CD4-positive, alpha-beta memory T cell (primary cell): Measurements from ENCODE around the gene KLHL36. TPM values are rescaled to one million over a fixed set of nuclear protein-coding genes. Genes with fewer than 3 reads are reported as not detected.
A peak's percentile ranks its signal among the peaks of the same experiment; 100 is the strongest.

Experiments used
- CTCF ChIA-PET: fragments of 350-600 bp; sonication (Branson Sonifier 250); formaldehyde crosslinking; loops from one replicate; lab custom pipeline; 2021; ENCODE audit warnings: inconsistent platforms; ENCODE audit not compliant: partially characterized antibody; lab: Charles Lee
- POLR2A ChIA-PET: fragments of 350-600 bp; sonication (Branson Sonifier 250); formaldehyde crosslinking; loops from one replicate; lab custom pipeline; 2021; ENCODE audit not compliant: partially characterized antibody; lab: Charles Lee
- DNase-seq, 5 donors: peaks; one replicate each; pipeline versions ENCODE4 v3.0.0 to v3.0.0-alpha.2; 2020 to 2022; ENCODE audit warnings: mixed read lengths in 1 of 5
- H3K27ac ChIP-seq: one replicate; pipeline ENCODE4 v1.7.0; 2013; ENCODE audit warnings: low read depth, low read length
- H3K27me3 ChIP-seq: 2 replicates; pipeline ENCODE4 v1.7.0; 2013; ENCODE audit warnings: mild to moderate bottlenecking, low read length, moderate library complexity; ENCODE audit not compliant: insufficient read depth
- H3K36me3 ChIP-seq: 2 replicates; pipeline ENCODE4 v1.7.0; 2013; ENCODE audit warnings: mild to moderate bottlenecking, low read length, moderate library complexity; ENCODE audit not compliant: insufficient read depth
- H3K4me1 ChIP-seq: 2 replicates; pipeline ENCODE4 v1.7.0; 2013; ENCODE audit warnings: mild to moderate bottlenecking, low read length, moderate library complexity; ENCODE audit not compliant: insufficient read depth
- H3K4me3 ChIP-seq, 2 donors: one replicate each; pipeline ENCODE4 v1.7.0; 2013; ENCODE audit warnings: low read length in 2 of 2, mild to moderate bottlenecking in 1 of 2
- H3K9me3 ChIP-seq, 2 donors: one replicate each; pipeline ENCODE4 v1.7.0; 2013; ENCODE audit warnings: low read length in 2 of 2, control low read depth in 1 of 2; ENCODE audit not compliant: control insufficient read depth in 1 of 2
- H3K27ac Mint-ChIP-seq, 7 donors: one replicate each; pipeline ENCODE4 v1.8.0; 2020 to 2021; ENCODE audit warnings: mixed read lengths in 7 of 7, mild to moderate bottlenecking in 6 of 7, inconsistent platforms in 3 of 7, moderate library complexity in 3 of 7
- H3K27me3 Mint-ChIP-seq, 2 donors: one replicate each; pipeline ENCODE4 v1.8.0; 2020 to 2021; ENCODE audit warnings: mixed read lengths in 2 of 2
- H3K36me3 Mint-ChIP-seq, 2 donors: one replicate each; pipeline ENCODE4 v1.8.0; 2020 to 2021; ENCODE audit warnings: mixed read lengths in 2 of 2, inconsistent platforms in 1 of 2, mild to moderate bottlenecking in 1 of 2
- H3K4me1 Mint-ChIP-seq, 4 donors: one replicate each; pipeline ENCODE4 v1.8.0; 2020 to 2021; ENCODE audit warnings: mixed read lengths in 4 of 4, mild to moderate bottlenecking in 1 of 4
- H3K4me3 Mint-ChIP-seq, 8 donors: one replicate each; pipeline ENCODE4 v1.8.0; 2020 to 2021; ENCODE audit warnings: mixed read lengths in 8 of 8, mild to moderate bottlenecking in 7 of 8, moderate library complexity in 6 of 8, inconsistent platforms in 3 of 8
- H3K9me3 Mint-ChIP-seq, 8 donors: one replicate each; pipeline ENCODE4 v1.8.0; 2020 to 2021; ENCODE audit warnings: mixed read lengths in 8 of 8, mild to moderate bottlenecking in 5 of 8, inconsistent platforms in 3 of 8, moderate library complexity in 1 of 8
- intact Hi-C: fragments of 100-400 bp; cut with micrococcal nuclease; formaldehyde crosslinking; loops from one replicate; pipeline ENCODE4 v1.15.1; 2023
- polyA plus RNA-seq, 2 donors: library from polyadenylated mRNA; unstranded; fragments of 300-500 nt; fragmentation: Illumina TruSeq; gene quantifications; one replicate each; pipeline ENCODE4 v1.2.3, GENCODE V29; 2021
- total RNA-seq, 2 experiments: library from RNA; stranded (reverse); gene quantifications; one replicate each; pipeline ENCODE4 v1.2.3, GENCODE V29; 2021

The KLHL36 gene
- total and polyA plus RNA-seq, 4 experiments from 2014 or later = 28.2 to 149 (median 86.9) TPM

DNA sequence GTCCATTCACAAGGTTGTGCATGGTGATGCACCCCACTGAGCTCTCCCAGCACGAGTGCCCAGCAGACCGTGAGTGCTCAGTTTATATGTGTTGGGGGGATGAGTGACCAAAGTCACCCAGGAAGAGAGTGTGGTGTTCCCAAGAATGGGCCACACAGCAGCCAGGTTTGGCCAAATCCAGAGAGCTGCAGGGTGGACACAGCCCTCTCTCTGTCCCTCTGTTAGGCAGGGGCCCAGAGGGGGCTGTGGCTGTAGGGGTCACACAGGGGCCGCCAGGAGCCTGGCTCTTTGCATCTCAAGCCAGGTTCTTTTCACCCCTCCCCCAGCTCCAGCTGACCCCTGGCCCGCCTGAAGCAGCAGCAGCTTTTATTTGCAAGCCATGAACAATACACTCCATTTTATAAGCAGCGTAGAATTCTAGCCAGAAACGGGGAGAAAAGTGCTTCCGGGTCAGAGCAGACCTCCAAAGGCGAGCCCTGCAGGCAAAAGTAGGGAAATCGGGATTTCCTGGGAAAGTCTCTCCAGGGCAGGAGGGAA, 43.8 kb upstream of the KLHL36 start:
- H3K9me3 Mint-ChIP-seq = no peaks in the 10 kb centered on the region
- H3K36me3 ChIP-seq = peaks cover 5% of the 10 kb centered on the region
- DNase-seq = no peak
- intact Hi-C loops = no loop called here
- H3K4me3 Mint-ChIP-seq = peak overlapping the region in 6 of 8 donors; percentile 52 to 79 (median 69)
- CTCF ChIA-PET = no interaction called here
- peak overlapping the region; percentile 62 for H3K27ac ChIP-seq
- no peak overlapping the region for H3K4me3 ChIP-seq
- H3K27ac Mint-ChIP-seq = peak overlapping the region; percentile 83 to 95 (median 90)
- POLR2A ChIA-PET = interaction anchor here (0.9 to 16.3 kb wide), 5 partner anchors 10 to 89 kb away, joined by 3 to 530 read pairs (median 9); partner anchors contain the start of gene COTL1
- H3K9me3 ChIP-seq = peaks cover 0 to 4% of the 10 kb centered on the region in 2 donors
- no peaks in the 10 kb centered on the region for H3K27me3 ChIP-seq
- H3K4me1 Mint-ChIP-seq = peaks cover 75 to 97% (median 88%) of the 10 kb centered on the region in 4 donors
- no peaks in the 10 kb centered on the region for H3K27me3 Mint-ChIP-seq
- peaks cover 11 to 37% of the 10 kb centered on the region in 2 donors for H3K36me3 Mint-ChIP-seq
- H3K4me1 ChIP-seq = peaks cover 98% of the 10 kb centered on the region

DNA sequence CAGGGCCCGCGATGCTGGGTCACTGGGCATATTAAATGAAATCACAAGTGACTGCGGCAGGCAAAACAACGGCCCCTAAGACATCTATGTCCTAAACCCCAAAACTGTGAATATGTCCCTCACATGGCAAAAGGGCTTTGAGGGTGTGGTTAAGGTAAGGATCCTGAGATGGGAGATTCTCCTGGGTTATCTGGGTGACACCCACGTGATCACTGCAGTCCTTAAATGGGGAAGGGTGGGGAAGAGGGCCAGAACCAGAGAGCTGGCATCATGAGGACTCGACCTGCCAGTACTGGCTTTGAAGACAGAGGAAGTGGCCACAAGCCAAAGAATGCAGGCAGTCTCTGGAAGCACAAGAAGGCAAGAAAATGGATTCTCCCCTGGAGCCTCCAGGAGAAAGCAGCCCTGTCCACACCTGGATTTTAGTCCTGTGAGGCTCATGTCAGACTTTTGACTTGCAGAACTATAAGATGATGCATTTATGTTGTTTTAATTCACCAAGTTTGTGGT, 42.9 kb upstream of the KLHL36 start:
- peaks cover 77 to 97% (median 90%) of the 10 kb centered on the region in 4 donors for H3K4me1 Mint-ChIP-seq
- intact Hi-C loops = no loop called here
- H3K4me1 ChIP-seq = peaks cover 98% of the 10 kb centered on the region
- H3K27me3 ChIP-seq = no peaks in the 10 kb centered on the region
- peaks cover 5% of the 10 kb centered on the region for H3K36me3 ChIP-seq
- peak overlapping the region; percentile 62 for H3K27ac ChIP-seq
- no peak overlapping the region for H3K4me3 ChIP-seq
- H3K9me3 ChIP-seq = peaks cover 0 to 4% of the 10 kb centered on the region in 2 donors
- POLR2A ChIA-PET = interaction anchor here (1.4 to 16.3 kb wide), 5 partner anchors 8 to 489 kb away, joined by 3 to 530 read pairs (median 166); partner anchors contain the start of genes COTL1 and MBTPS1
- peaks cover 18 to 43% of the 10 kb centered on the region in 2 donors for H3K36me3 Mint-ChIP-seq
- H3K27ac Mint-ChIP-seq = peak overlapping the region; percentile 70 to 99 (median 90)
- CTCF ChIA-PET = interaction anchor here (1.0 to 1.3 kb wide), 2 partner anchors 8 to 14 kb away, joined by 3 to 4 read pairs; no protein-coding TSS in a partner anchor
- peak overlapping the region in 4 of 8 donors; percentile 17 to 78 (median 38) for H3K4me3 Mint-ChIP-seq
- no peaks in the 10 kb centered on the region for H3K27me3 Mint-ChIP-seq
- no peak for DNase-seq
- no peaks in the 10 kb centered on the region for H3K9me3 Mint-ChIP-seq

DNA sequence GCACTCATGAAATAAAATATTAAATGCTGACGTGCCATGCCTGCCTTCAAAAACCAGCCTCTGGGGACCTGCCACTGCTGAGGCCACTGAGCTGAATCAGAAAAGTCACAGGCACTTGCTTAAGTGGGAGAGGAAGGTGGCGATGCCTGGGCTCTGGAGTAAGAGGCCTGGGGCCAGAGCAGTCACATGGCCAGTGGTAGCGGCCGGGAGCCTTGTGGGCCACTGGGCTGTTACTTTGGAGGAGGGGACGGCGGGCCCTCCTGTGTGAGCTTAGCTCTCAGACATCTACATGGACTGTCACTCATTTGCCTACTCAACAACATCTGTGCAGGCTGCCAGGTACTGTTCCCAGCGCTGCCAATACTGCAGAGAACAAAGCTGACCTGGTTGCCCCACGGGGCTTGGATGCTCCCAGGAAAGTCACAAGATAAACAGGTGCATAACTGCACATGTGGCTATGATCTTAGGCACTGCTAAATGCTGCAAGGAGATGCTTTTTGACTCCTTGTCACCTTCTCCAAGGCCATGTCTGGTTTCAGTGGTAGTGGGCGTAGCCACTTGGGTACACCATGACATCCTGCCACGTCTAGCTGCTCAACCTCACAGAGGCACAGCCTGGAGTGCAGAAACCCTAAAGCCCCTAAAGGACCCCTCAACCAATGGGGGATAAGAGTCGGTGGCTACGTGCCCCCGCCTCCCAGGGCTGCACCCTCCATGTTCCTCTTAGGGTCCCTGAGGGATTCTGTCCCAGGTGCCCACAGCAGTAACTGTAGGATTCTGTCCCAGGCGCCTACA, 42.0 kb upstream of the KLHL36 start:
- Mint-ChIP-seq H3K9me3 (peaks cover 0 to 2% (median 0%) of the 10 kb centered on the region in 8 donors), H3K4me3 (peak overlapping the region; percentile 64 to 84 (median 78)), H3K27me3 (no peaks in the 10 kb centered on the region), H3K4me1 (peaks cover 76 to 97% (median 91%) of the 10 kb centered on the region in 4 donors), H3K27ac (peak overlapping the region; percentile 84 to 99 (median 92)), H3K36me3 (peaks cover 27 to 44% of the 10 kb centered on the region in 2 donors)
- H3K27me3 ChIP-seq = no peaks in the 10 kb centered on the region
- DNase-seq = peak in 4 of 5 donors; percentile 47 to 62 (median 59)
- POLR2A ChIA-PET = interaction anchor here (0.6 to 16.3 kb wide), 7 partner anchors 8 to 490 kb away, joined by 3 to 530 read pairs (median 40); partner anchors contain the start of genes COTL1 and MBTPS1
- peak overlapping the region; percentile 62 for H3K27ac ChIP-seq
- peaks cover 5% of the 10 kb centered on the region for H3K36me3 ChIP-seq
- H3K9me3 ChIP-seq = peaks cover 0 to 4% of the 10 kb centered on the region in 2 donors
- intact Hi-C loops = no loop called here
- CTCF ChIA-PET = interaction anchor here (1.0 to 3.2 kb wide), 7 partner anchors 9 to 133 kb away, joined by 3 to 12 read pairs (median 3); no protein-coding TSS in a partner anchor
- peaks cover 98% of the 10 kb centered on the region for H3K4me1 ChIP-seq
- peak overlapping the region in 1 of 2 donors; percentile 16 for H3K4me3 ChIP-seq

DNA sequence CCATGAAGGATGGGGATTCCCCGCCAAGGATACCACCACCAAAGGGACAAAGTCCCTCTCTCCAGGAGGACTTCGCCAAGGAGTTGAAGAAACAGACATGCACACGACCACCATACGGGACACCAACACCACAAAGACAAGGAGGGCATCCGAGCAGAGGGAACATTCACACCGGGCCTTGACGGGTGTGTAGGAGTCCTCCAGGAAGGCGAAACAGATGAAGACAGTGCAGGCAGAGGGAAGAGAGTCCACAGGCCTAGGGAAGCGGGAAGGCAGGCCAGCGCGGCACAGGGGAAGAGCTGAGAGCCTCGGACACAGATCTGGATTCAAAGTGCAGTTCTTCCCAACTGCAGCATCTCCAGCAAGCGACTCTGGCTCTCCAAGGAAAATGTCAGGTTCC, 41.2 kb upstream of the KLHL36 start:
- H3K36me3 Mint-ChIP-seq = peaks cover 32 to 52% of the 10 kb centered on the region in 2 donors

DNA sequence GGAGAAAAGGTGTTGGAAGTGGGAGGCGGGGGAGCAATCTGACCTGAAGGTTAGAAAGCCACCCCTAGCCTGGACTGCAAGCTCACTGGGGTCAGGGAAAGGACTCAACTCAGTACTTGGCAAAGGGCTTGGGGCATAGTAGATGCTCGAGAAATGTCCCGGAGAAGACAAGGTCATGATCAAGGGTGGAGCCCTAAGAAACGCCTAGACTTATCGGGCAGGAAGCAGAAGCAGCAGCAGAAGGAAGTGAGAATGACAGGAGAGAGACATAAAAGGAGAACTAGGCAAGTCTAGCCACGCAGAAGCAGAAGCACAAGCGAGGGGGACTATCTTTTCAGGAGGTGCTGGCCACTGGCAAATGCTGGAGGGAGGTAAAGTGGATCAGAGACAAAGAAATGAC, 40.6 kb upstream of the KLHL36 start:
- DNase-seq = peak in 4 of 5 donors; percentile 49 to 63 (median 52)
- Histone ChIP-seq H3K27ac (peak overlapping the region; percentile 62), H3K36me3 (peaks cover 5% of the 10 kb centered on the region), H3K27me3 (no peaks in the 10 kb centered on the region), H3K9me3 (peaks cover 0 to 4% of the 10 kb centered on the region in 2 donors), H3K4me1 (peaks cover 98% of the 10 kb centered on the region), H3K4me3 (peak overlapping the region; percentile 18 to 31)
- POLR2A ChIA-PET = interaction anchor here (1.4 to 16.3 kb wide), 7 partner anchors 7 to 94 kb away, joined by 3 to 530 read pairs (median 40); partner anchors contain the start of gene COTL1
- intact Hi-C loops = loop anchor here (1.0 kb wide), 2 partner anchors 8 to 9 kb away; no protein-coding TSS in a partner anchor
- Mint-ChIP-seq H3K4me1 (peaks cover 78 to 97% (median 91%) of the 10 kb centered on the region in 4 donors), H3K36me3 (peaks cover 32 to 54% of the 10 kb centered on the region in 2 donors), H3K9me3 (peaks cover 0 to 2% (median 0%) of the 10 kb centered on the region in 8 donors), H3K27ac (peak overlapping the region; percentile 84 to 99 (median 92)), H3K27me3 (no peaks in the 10 kb centered on the region), H3K4me3 (peak overlapping the region; percentile 64 to 86 (median 76))
- CTCF ChIA-PET = interaction anchor here (0.8 to 3.2 kb wide), 11 partner anchors 9 to 131 kb away, joined by 3 to 12 read pairs (median 4); no protein-coding TSS in a partner anchor

More for the DNA sequence above, 41.2 kb upstream of the KLHL36 start:
- peak overlapping the region; percentile 64 to 84 (median 78) for H3K4me3 Mint-ChIP-seq
- POLR2A ChIA-PET = interaction anchor here (0.6 to 16.3 kb wide), 7 partner anchors 8 to 94 kb away, joined by 3 to 530 read pairs (median 40); partner anchors contain the start of gene COTL1
- peak in 1 of 5 donors; percentile 35 for DNase-seq
- Histone ChIP-seq H3K27ac (peak overlapping the region; percentile 62), H3K27me3 (no peaks in the 10 kb centered on the region), H3K4me1 (peaks cover 98% of the 10 kb centered on the region), H3K9me3 (peaks cover 0 to 4% of the 10 kb centered on the region in 2 donors), H3K36me3 (peaks cover 5% of the 10 kb centered on the region), H3K4me3 (peak overlapping the region; percentile 18 to 31)
- peak overlapping the region; percentile 84 to 99 (median 92) for H3K27ac Mint-ChIP-seq
- H3K27me3 Mint-ChIP-seq = no peaks in the 10 kb centered on the region
- intact Hi-C loops = no loop called here
- CTCF ChIA-PET = interaction anchor here (0.8 to 3.2 kb wide), 8 partner anchors 14 to 132 kb away, joined by 3 to 12 read pairs (median 3); no protein-coding TSS in a partner anchor
- peaks cover 0 to 2% (median 0%) of the 10 kb centered on the region in 8 donors for H3K9me3 Mint-ChIP-seq
- H3K4me1 Mint-ChIP-seq = peaks cover 78 to 97% (median 92%) of the 10 kb centered on the region in 4 donors

DNA sequence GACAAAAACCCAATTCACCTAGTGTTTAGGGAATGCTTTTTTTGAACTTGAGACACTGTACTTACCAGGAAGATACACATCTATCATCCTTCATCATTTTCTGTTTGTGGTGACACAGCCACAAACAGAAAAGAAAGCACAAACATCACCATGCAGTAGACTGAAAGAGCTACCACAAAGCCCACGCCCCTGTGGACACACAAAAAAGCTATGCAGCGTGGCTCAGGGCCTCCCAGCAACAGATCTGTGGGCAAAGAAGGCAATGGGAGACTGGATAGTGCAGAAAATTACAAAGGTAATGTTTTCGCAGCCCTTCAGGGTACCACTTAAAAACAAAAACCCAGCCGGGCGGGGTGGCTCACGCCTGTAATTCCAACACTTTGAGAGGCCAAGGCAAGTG, 40.0 kb upstream of the KLHL36 start:
- Mint-ChIP-seq H3K9me3 (peaks cover 0 to 2% (median 0%) of the 10 kb centered on the region in 8 donors), H3K27me3 (no peaks in the 10 kb centered on the region), H3K4me3 (peak overlapping the region; percentile 64 to 86 (median 76)), H3K4me1 (peaks cover 77 to 96% (median 90%) of the 10 kb centered on the region in 4 donors), H3K36me3 (peaks cover 32 to 53% of the 10 kb centered on the region in 2 donors), H3K27ac (peak overlapping the region; percentile 84 to 99 (median 92))
- CTCF ChIA-PET = interaction anchor here (0.9 to 3.2 kb wide), 8 partner anchors 9 to 102 kb away, joined by 3 to 12 read pairs (median 5); no protein-coding TSS in a partner anchor
- H3K27me3 ChIP-seq = no peaks in the 10 kb centered on the region
- H3K9me3 ChIP-seq = peaks cover 0 to 4% of the 10 kb centered on the region in 2 donors
- H3K36me3 ChIP-seq = peaks cover 5% of the 10 kb centered on the region
- DNase-seq = peak; percentile 57 to 71 (median 64)
- intact Hi-C loops = loop anchor here (1.0 kb wide), 2 partner anchors 8 to 9 kb away; no protein-coding TSS in a partner anchor
- H3K4me3 ChIP-seq = peak overlapping the region; percentile 18 to 31
- POLR2A ChIA-PET = interaction anchor here (0.5 to 16.3 kb wide), 11 partner anchors 6 to 95 kb away, joined by 3 to 530 read pairs (median 7); partner anchors contain the start of gene COTL1
- H3K4me1 ChIP-seq = peaks cover 98% of the 10 kb centered on the region
- H3K27ac ChIP-seq = peak overlapping the region; percentile 62
